BLaER1 (cell line): Measurements from ENCODE around the gene NACC2.
A peak's percentile ranks its signal among the peaks of the same experiment; 100 is the strongest.

ENCODE experiments used
- H3K27ac ChIP-seq: shearing (Covaris generic); formaldehyde crosslinking; 2 replicates; pipeline ENCODE4 v1.8.1; 2022
- H3K27me3 ChIP-seq: shearing (Covaris generic); formaldehyde crosslinking; 2 replicates; pipeline ENCODE4 v1.8.1; 2022
- H3K36me3 ChIP-seq: shearing (Covaris generic); formaldehyde crosslinking; 2 replicates; pipeline ENCODE4 v1.8.1; 2022
- H3K4me1 ChIP-seq: shearing (Covaris generic); formaldehyde crosslinking; 2 replicates; pipeline ENCODE4 v1.8.1; 2022
- H3K4me2 ChIP-seq: shearing (Covaris generic); formaldehyde crosslinking; 2 replicates; pipeline ENCODE4 v1.8.1; 2022
- H3K4me3 ChIP-seq: shearing (Covaris generic); formaldehyde crosslinking; 2 replicates; pipeline ENCODE4 v1.8.1; 2022
- H3K9ac ChIP-seq: shearing (Covaris generic); formaldehyde crosslinking; 2 replicates; pipeline ENCODE4 v1.8.1; 2022
- H3K9me3 ChIP-seq: shearing (Covaris generic); formaldehyde crosslinking; 2 replicates; pipeline ENCODE4 v1.8.1; 2022
- H4K20me1 ChIP-seq: shearing (Covaris generic); formaldehyde crosslinking; 2 replicates; pipeline ENCODE4 v1.8.1; 2022
- Cebpa-rat ChIP-seq: shearing (Covaris generic); IDR thresholded peaks from 2 replicates; pipeline ENCODE4 v1.8.1; 2022

NACC2 gene

DNA sequence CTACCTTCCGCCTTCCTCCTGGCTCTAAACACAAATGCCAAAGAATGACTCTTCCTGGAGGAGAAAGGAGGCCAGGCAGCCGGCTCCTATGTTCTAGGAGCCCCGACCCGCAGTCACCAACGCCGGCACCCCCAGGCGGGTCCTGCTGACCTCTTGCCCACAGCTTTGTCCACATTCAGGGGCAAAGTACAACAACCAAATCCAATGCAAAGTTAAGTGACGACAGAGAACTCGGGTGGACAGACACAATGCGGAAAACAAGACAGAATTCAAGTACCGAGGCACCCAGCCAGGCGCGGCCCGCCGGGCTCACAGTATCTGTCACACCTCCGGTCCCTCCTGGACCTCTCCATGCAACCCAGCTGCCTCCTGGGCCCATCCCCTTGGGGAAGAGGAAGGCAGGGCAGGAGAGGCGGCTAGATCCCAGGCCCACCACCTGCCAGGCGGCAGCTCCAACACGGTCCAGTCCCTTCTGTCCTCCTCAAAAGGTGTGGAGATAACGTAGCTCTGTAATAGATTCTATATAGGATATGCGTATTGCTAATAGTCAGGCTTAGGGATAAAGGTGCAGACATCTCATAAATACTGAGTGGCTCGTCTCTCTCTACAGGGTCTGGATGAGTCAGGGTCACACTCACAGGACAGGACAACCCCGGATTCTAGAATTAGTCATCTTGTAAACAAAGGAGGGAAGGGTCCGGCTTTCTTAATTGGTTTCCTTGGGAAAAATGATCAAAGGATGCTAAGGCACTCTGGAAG, 87.0 kb downstream of the NACC2 start:
- TF ChIP-seq Cebpa-rat, result no peak
- H3K4me1 ChIP-seq, result peaks cover 56% of the 10 kb centered on the region
- no peak overlapping the region for H3K4me3 ChIP-seq
- H3K27me3 ChIP-seq, result no peaks in the 10 kb centered on the region
- no peak overlapping the region for H3K9ac ChIP-seq
- no peak overlapping the region for H3K4me2 ChIP-seq
- no peaks in the 10 kb centered on the region for H3K9me3 ChIP-seq
- H3K27ac ChIP-seq, result no peak overlapping the region
- no peaks in the 10 kb centered on the region for H3K36me3 ChIP-seq
- no peaks in the 10 kb centered on the region for H4K20me1 ChIP-seq

DNA sequence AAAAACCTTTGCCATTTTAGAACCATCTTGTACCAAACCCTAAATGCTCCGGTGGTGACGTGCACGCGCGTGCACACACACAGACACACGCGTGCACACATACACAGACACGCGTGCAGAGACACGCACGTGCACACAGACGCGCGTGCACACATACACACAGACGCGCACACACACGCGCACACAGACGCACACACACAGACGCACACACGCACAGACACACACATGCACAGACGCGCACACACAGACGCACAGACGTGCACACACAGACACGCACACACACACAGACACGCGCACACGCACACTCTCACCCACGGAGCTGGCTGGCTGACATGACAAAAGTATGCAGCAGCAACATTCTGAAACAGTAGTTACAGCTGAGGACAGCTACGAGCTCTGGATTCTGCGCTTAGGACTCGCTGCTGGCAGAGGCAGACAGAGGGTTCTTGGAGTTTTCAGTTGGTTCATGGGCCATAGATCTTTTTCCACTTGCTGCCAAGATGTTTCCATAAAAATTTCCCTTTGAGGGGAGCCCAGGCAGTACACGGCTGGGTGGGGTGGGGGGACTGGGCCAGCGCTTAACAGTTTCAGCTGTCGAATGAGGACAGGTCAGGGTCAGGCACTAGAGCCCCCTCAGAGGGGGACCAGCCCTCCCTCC, 87.7 kb downstream of the NACC2 start:
- H3K4me3 ChIP-seq, result no peak overlapping the region
- H3K36me3 ChIP-seq, result no peaks in the 10 kb centered on the region
- H3K27ac ChIP-seq, result no peak overlapping the region
- TF ChIP-seq Cebpa-rat, result no peak
- H3K9ac ChIP-seq, result no peak overlapping the region; the same call in 1 of the 2 replicates
- H3K27me3 ChIP-seq, result no peaks in the 10 kb centered on the region
- H3K9me3 ChIP-seq, result no peaks in the 10 kb centered on the region
- H4K20me1 ChIP-seq, result no peaks in the 10 kb centered on the region
- no peak overlapping the region for H3K4me2 ChIP-seq
- H3K4me1 ChIP-seq, result peaks cover 56% of the 10 kb centered on the region

DNA sequence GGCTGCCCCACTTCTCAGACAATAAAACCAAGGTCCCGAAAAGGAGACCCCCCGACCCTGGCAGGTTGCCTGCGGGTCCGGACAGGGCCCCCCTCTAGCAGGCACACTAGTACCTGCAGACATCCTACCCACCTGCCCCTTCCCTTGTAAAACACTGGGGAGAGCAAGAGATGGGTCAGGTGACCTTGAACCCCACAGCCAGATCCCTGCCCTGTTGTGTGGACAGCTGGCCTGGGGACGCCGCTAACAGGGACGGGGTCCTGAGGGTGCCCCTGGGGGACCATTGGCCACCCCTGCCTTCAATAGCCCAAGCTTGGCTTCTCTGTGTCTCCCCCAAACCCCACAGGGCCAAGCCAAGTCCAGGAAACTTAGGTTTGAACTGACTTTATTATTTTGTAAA, 88.9 kb downstream of the NACC2 start:
- Histone ChIP-seq H3K27ac (no peak overlapping the region), H3K4me3 (no peak overlapping the region), H3K9ac (no peak overlapping the region), H3K36me3 (no peaks in the 10 kb centered on the region), H3K27me3 (no peaks in the 10 kb centered on the region), H4K20me1 (no peaks in the 10 kb centered on the region), H3K4me2 (no peak overlapping the region), H3K9me3 (no peaks in the 10 kb centered on the region), H3K4me1 (peaks cover 56% of the 10 kb centered on the region)
- no peak for TF ChIP-seq Cebpa-rat

DNA sequence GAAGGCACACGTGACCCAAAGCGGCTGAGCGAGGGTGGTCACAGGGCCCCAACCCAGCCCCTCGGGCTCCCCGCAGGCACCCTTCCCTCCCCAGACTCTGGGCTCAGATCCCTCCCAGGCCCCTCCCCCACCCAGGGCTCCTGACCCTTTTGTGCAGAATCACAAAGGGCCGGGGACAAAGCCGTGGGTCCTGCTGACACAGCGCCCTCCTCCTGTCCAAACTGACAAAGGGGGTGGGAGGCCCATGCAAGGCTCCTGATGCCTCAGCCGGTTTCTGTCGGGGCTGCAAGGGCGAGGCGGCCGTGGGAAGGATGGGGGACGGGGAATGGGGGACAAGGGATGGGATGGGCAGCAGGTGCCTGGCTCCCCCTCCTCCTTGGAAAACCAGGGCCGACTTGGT, 90.4 kb downstream of the NACC2 start:
- Histone ChIP-seq H3K4me1 (peaks cover 48% of the 10 kb centered on the region), H3K4me2 (no peak overlapping the region), H3K36me3 (no peaks in the 10 kb centered on the region), H3K27me3 (no peaks in the 10 kb centered on the region), H3K9ac (no peak overlapping the region), H3K9me3 (no peaks in the 10 kb centered on the region), H3K27ac (no peak overlapping the region), H4K20me1 (no peaks in the 10 kb centered on the region), H3K4me3 (no peak overlapping the region)
- TF ChIP-seq Cebpa-rat, result no peak

DNA sequence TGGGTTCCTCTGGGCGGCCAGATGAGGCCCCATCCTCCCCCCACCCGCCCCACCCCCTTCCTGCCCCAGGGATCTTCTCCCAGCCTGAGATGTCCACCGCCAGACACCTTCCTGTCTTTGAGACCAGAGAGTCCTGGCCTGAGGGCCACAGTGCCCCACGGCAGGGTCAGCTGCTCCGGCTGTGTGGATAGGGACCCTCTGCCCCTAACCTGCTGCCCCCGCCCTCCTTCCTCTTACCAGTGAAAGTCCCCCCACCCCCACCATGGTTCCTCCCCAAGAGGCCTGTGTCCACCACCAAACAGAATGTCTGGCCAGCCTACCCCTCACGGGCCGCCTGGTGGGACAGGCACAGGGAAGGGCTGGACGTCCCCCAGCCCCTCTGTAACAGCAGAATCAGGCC, 90.9 kb downstream of the NACC2 start:
- H3K36me3 ChIP-seq, result no peaks in the 10 kb centered on the region
- no peak overlapping the region for H3K4me2 ChIP-seq
- H3K4me3 ChIP-seq, result no peak overlapping the region
- peaks cover 44% of the 10 kb centered on the region for H3K4me1 ChIP-seq
- H3K9me3 ChIP-seq, result no peaks in the 10 kb centered on the region
- no peak for TF ChIP-seq Cebpa-rat
- H3K9ac ChIP-seq, result no peak overlapping the region
- H4K20me1 ChIP-seq, result no peaks in the 10 kb centered on the region
- no peaks in the 10 kb centered on the region for H3K27me3 ChIP-seq
- no peak overlapping the region for H3K27ac ChIP-seq

DNA sequence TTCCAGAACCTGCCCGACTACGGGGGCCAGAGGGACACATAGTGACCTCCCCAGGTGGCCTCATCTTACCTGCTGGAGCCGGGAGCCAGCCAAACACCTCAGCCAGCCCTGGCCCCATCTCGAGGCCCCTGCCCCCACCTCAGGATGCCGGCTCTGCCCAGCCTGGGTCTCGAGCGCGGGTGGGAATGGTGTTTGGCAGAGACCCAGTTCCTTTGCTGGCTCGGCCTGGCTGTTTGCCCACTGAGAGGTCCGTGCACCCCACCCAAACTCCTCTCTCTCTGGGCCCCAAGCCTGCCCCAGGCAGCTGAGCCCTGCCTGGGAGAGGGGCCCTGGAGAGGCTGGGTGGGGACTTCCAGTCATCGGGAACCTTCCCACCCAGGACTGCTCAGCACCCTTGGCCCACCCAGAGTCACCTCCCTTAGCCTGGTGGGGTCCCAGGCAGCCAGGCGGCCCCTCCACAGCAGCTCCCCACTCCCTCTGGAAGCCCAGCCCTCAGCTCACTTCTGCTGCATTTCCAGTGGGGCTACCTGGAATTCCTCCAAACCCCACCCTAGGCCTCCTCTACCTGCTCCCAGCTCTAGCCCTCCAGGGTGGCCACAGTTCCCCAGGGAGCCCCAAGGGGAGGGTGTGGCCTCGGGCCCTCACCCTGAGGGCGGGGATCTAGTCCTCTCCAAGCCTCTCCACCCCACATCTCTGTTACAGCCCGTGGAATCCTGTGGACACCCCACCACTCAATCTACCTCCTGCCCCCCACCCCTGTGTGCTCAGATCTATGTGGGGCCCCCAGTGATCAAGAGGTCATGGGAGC, 91.5 kb downstream of the NACC2 start:
- Histone ChIP-seq H3K9ac (no peak overlapping the region), H4K20me1 (no peaks in the 10 kb centered on the region), H3K27ac (0 out of 2 replicates have a peak overlapping the region, but pooled peaks have one; percentile 58), H3K9me3 (no peaks in the 10 kb centered on the region), H3K4me2 (peak overlapping the region; percentile 48), H3K27me3 (no peaks in the 10 kb centered on the region), H3K36me3 (no peaks in the 10 kb centered on the region), H3K4me3 (no peak overlapping the region), H3K4me1 (peaks cover 42% of the 10 kb centered on the region)
- no peak for TF ChIP-seq Cebpa-rat

DNA sequence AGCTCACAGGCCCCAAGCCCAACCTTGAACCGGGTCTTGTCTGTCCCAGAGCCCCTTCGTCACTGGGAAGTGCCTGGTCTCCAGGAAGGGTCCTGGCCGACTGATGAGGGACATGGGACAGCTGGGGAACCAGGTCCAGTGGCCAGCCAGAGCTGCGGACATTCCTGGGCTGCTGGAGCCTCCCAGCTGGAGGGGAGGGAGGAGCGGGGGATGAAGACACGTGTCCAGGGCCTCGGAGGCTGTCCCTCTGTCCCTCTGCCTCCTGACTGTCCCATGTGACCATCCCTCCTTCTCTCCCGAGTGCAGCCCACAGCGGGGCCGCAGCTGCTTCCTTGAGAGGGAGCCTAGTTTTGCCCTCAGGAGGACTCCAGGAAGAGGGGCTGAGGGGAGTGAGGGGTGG, 92.2 kb downstream of the NACC2 start:
- Histone ChIP-seq H3K27ac (0 out of 2 replicates have a peak overlapping the region, but pooled peaks have one; percentile 13), H3K4me2 (peak overlapping the region; percentile 48; the same call in 1 of the 2 replicates), H3K4me3 (no peak overlapping the region), H4K20me1 (no peaks in the 10 kb centered on the region), H3K9me3 (no peaks in the 10 kb centered on the region), H3K4me1 (peaks cover 50% of the 10 kb centered on the region), H3K27me3 (no peaks in the 10 kb centered on the region), H3K9ac (no peak overlapping the region), H3K36me3 (no peaks in the 10 kb centered on the region)
- no peak for TF ChIP-seq Cebpa-rat

DNA sequence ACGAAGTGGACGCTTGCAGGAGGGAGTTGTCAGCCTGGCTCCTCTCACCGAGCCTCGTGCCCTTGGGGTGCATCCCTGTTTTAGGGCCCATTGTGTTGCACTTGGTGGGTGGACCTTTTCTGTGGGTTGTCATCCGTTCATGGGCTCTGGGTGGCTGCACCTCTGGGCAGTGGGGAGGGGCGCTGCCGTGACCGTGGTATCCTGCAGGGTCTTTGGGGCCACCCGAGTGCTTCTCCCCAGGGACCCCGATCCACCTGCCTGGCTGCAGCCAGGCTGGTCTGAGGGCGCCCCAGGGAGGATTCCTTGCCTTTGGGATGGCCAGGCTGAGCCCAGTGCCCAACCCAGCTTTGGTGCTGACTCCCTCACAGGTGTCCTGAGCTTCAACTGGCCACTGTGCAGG, 92.9 kb downstream of the NACC2 start:
- H3K4me3 ChIP-seq, result no peak overlapping the region
- H3K9me3 ChIP-seq, result no peaks in the 10 kb centered on the region
- H4K20me1 ChIP-seq, result no peaks in the 10 kb centered on the region
- no peak for TF ChIP-seq Cebpa-rat
- H3K27me3 ChIP-seq, result no peaks in the 10 kb centered on the region
- no peaks in the 10 kb centered on the region for H3K36me3 ChIP-seq
- H3K4me2 ChIP-seq, result peak overlapping the region; percentile 48; the same call in 1 of the 2 replicates
- H3K9ac ChIP-seq, result no peak overlapping the region
- H3K4me1 ChIP-seq, result peaks cover 56% of the 10 kb centered on the region
- no peak overlapping the region for H3K27ac ChIP-seq

DNA sequence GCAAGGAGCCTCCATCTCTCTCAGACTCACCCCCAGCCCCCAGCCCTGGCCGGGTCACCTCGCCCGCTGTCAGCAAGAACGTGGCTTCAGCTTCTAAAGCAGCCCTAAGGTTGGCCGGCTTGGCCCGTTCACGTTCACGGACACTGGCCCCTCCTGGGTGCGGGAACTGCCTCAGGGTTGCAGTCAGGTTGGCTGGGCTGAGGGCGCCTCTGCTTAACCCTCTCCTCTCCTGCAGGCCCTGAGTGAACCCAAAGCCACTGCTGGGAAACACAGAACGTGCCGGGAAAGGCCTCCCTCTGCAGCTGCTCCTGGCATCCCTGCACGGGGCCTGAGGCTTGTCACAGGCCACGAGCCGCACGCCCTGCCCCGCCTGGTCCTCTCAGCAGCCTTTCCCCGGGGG, 93.9 kb downstream of the NACC2 start:
- Histone ChIP-seq H3K9ac (0 out of 2 replicates have a peak overlapping the region, but pooled peaks have one; percentile 10), H3K9me3 (no peaks in the 10 kb centered on the region), H3K27me3 (no peaks in the 10 kb centered on the region), H3K36me3 (no peaks in the 10 kb centered on the region), H3K27ac (peak overlapping the region; percentile 44; the same call in 1 of the 2 replicates), H3K4me1 (peaks cover 62% of the 10 kb centered on the region), H4K20me1 (no peaks in the 10 kb centered on the region), H3K4me2 (peak overlapping the region; percentile 52), H3K4me3 (no peak overlapping the region)
- no peak for TF ChIP-seq Cebpa-rat
